GM23338 (cell line): ENCODE data around the gene TRAF3IP3. TPM values are rescaled to one million over a fixed set of nuclear protein-coding genes. Genes with fewer than 3 reads are reported as not detected.

Experiments
- ATAC-seq: fragments of 200-7000 bp; cut with Tn5 transposase; 3 replicates; pipeline ENCODE4 v1.9.1; 2020
- DNase-seq: peaks from one replicate; pipeline ENCODE4 v3.0.0-alpha.2; 2015; ENCODE audit warnings: low spot score
- H2AFZ ChIP-seq: fragments of 200-600 bp; sonication (generic); 2 replicates; pipeline ENCODE4 v1.8.0; 2016; ENCODE audit warnings: antibody characterized with exemption, mild to moderate bottlenecking, moderate library complexity
- H3F3A ChIP-seq: fragments of 200-600 bp; sonication (generic); replicated peaks from 2 replicates; pipeline ENCODE4 v1.8.0; 2017; ENCODE audit warnings: antibody characterized with exemption, mixed run types, low read depth
- H3K27ac ChIP-seq: fragments of 200-600 bp; sonication (generic); 2 replicates; pipeline ENCODE4 v1.6.1; 2016; ENCODE audit warnings: low read depth
- H3K27me3 ChIP-seq: fragments of 200-600 bp; sonication (generic); 2 replicates; pipeline ENCODE4 v1.8.0; 2016; ENCODE audit warnings: mild to moderate bottlenecking, mixed run types, moderate library complexity; ENCODE audit not compliant: insufficient read depth
- H3K36me3 ChIP-seq: fragments of 200-600 bp; sonication (generic); 2 replicates; pipeline ENCODE4 v1.8.0; 2016; ENCODE audit warnings: mild to moderate bottlenecking; ENCODE audit not compliant: insufficient read depth
- H3K4me1 ChIP-seq: fragments of 200-600 bp; sonication (generic); 2 replicates; pipeline ENCODE4 v1.8.0; 2016; ENCODE audit warnings: mild to moderate bottlenecking, moderate library complexity; ENCODE audit not compliant: insufficient read depth
- H3K4me2 ChIP-seq: fragments of 200-600 bp; sonication (generic); 2 replicates; pipeline ENCODE4 v1.7.1; 2017; ENCODE audit warnings: mixed run types
- H3K4me3 ChIP-seq: fragments of 200-600 bp; sonication (generic); 2 replicates; pipeline ENCODE4 v1.6.1; 2016; ENCODE audit warnings: mixed run types
- H3K79me2 ChIP-seq: fragments of 200-600 bp; sonication (generic); replicated peaks from 2 replicates; pipeline ENCODE4 v1.8.0; 2017; ENCODE audit warnings: mild to moderate bottlenecking; ENCODE audit not compliant: insufficient read depth
- H3K9me2 ChIP-seq: fragments of 200-600 bp; sonication (generic); 2 replicates; pipeline ENCODE4 v1.8.0; 2017; ENCODE audit not compliant: insufficient read depth
- H4K20me1 ChIP-seq: fragments of 200-600 bp; sonication (generic); replicated peaks from 2 replicates; pipeline ENCODE4 v1.8.0; 2017; ENCODE audit warnings: mild to moderate bottlenecking; ENCODE audit not compliant: insufficient read depth
- H3K27ac Mint-ChIP-seq: 2 replicates; pipeline ENCODE4 v1.8.0; 2020; ENCODE audit warnings: inconsistent platforms, mild to moderate bottlenecking, moderate library complexity, mixed read lengths
- H3K27me3 Mint-ChIP-seq: 3 replicates; pipeline ENCODE4 v1.8.0; 2022; ENCODE audit warnings: low read depth, mild to moderate bottlenecking, moderate library complexity, mixed read lengths, inconsistent platforms; ENCODE audit not compliant: insufficient read depth, poor library complexity
- H3K36me3 Mint-ChIP-seq: 3 replicates; pipeline ENCODE4 v1.8.0; 2021; ENCODE audit warnings: low read depth, mild to moderate bottlenecking, inconsistent platforms, moderate library complexity, mixed read lengths
- H3K4me1 Mint-ChIP-seq: 3 replicates; pipeline ENCODE4 v1.8.0; 2020; ENCODE audit warnings: mild to moderate bottlenecking, inconsistent platforms, mixed read lengths
- H3K4me3 Mint-ChIP-seq: 3 replicates; pipeline ENCODE4 v1.8.0; 2021; ENCODE audit warnings: moderate library complexity, mild to moderate bottlenecking, inconsistent platforms, mixed read lengths
- H3K9me3 Mint-ChIP-seq: 3 replicates; pipeline ENCODE4 v1.8.0; 2020; ENCODE audit warnings: moderate library complexity, mild to moderate bottlenecking, inconsistent platforms, mixed read lengths
- CREB1 ChIP-seq: fragments of 250-450 bp; sonication (Bioruptor Pico); IDR thresholded peaks from 2 replicates; pipeline ENCODE4 v1.5.0; 2020; ENCODE audit warnings: low read depth, mild to moderate bottlenecking, moderate library complexity
- EZH2 ChIP-seq: fragments of 200-600 bp; sonication (generic); IDR thresholded peaks from one replicate; pipeline ENCODE4 v1.8.0; 2017; ENCODE audit warnings: antibody characterized with exemption, mild to moderate bottlenecking, low read depth; ENCODE audit not compliant: unreplicated experiment
- EZH2phosphoT487 ChIP-seq: fragments of 200-600 bp; sonication (generic); IDR thresholded peaks from one replicate; pipeline ENCODE4 v1.8.1; 2018; ENCODE audit warnings: antibody characterized with exemption; ENCODE audit not compliant: unreplicated experiment
- JUNB ChIP-seq: IDR thresholded peaks from one replicate; pipeline ENCODE4 v1.6.1; 2016; ENCODE audit warnings: antibody characterized with exemption; ENCODE audit not compliant: unreplicated experiment
- NANOG ChIP-seq: IDR thresholded peaks from 2 replicates; pipeline ENCODE4 v1.6.1; 2016; ENCODE audit warnings: antibody characterized with exemption, borderline replicate concordance
- POLR2AphosphoS5 ChIP-seq: IDR thresholded peaks from 2 replicates; pipeline ENCODE4 v1.6.1; 2016; ENCODE audit warnings: antibody characterized with exemption, low read depth
- STAT1 ChIP-seq: IDR thresholded peaks from one replicate; pipeline ENCODE4 v1.6.1; 2016; ENCODE audit warnings: antibody characterized with exemption; ENCODE audit not compliant: unreplicated experiment
- ZNF114 ChIP-seq: fragments of 250-450 bp; sonication (Bioruptor Pico); IDR thresholded peaks from 2 replicates; pipeline ENCODE4 v1.5.0; 2020; ENCODE audit warnings: mild to moderate bottlenecking, moderate library complexity
- ZNF331 ChIP-seq: fragments of 250-450 bp; sonication (Bioruptor Pico); IDR thresholded peaks from 2 replicates; pipeline ENCODE4 v1.5.0; 2020; ENCODE audit warnings: low read depth, mild to moderate bottlenecking, moderate library complexity
- polyA plus RNA-seq: library from polyadenylated mRNA; unstranded; fragments of >200 nt; fragmentation: Nextera tagmentation; extraction: Ambion mirVana; gene quantifications from 2 replicates; pipeline ENCODE4 v1.2.1, GENCODE V29; 2016
- total RNA-seq: library from RNA; depleted of rRNA; stranded (reverse); fragments of >200 nt; shearing (Covaris generic); gene quantifications from 2 replicates; pipeline ENCODE4 v1.2.3, GENCODE V29; 2014
- TF ChIP-seq, protein P1 (sequence below), 2 experiments: fragments of 200-600 bp in 1 of 2; sonication (generic) in 1 of 2; conservative IDR thresholded peaks; 2 replicates each; pipeline versions ENCODE4 v1.5.1 to v1.6.1; 2016 to 2017; ENCODE audit warnings: antibody characterized with exemption in 2 of 2, low read depth in 2 of 2, mild to moderate bottlenecking in 2 of 2, moderate library complexity in 1 of 2
- TF ChIP-seq, protein P2 (sequence below): fragments of 250-450 bp; sonication (Bioruptor Pico); IDR thresholded peaks from 2 replicates; pipeline ENCODE4 v1.5.0; 2020; ENCODE audit warnings: mild to moderate bottlenecking, moderate library complexity
- TF ChIP-seq, protein P3 (sequence below): IDR thresholded peaks from 2 replicates; pipeline ENCODE4 v1.6.1; 2016; ENCODE audit warnings: antibody characterized with exemption
- TF ChIP-seq, protein P4 (sequence below): IDR thresholded peaks from one replicate; pipeline ENCODE4 v1.6.1; 2018; ENCODE audit warnings: antibody characterized with exemption; ENCODE audit not compliant: unreplicated experiment

TRAF3IP3 gene
- total and polyA plus RNA-seq, 2 experiments from 2014 or later, result not detected

DNA sequence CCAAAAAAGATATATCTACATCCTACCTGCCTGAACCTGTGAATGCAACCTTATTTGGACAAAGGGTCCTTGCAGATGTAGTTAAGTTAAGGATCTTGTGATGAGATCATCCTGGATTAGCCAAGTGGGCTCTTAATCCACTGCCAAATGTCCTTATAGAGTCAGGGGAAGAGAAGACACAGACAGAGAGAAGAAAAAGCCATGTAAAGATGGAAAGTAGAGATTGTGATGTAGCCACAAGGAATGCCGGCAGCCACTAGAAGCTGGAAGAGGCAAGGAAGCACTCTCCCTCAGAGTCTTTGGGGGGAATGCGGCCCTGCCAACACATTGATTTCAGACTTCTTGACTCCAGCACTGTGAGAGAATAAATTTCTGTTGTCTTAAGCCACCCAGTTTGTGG is 35.0 kb upstream of the TRAF3IP3 start:
- H3K4me3 ChIP-seq, result no peak overlapping the region
- no peaks in the 10 kb centered on the region for H3K4me1 Mint-ChIP-seq
- H3F3A ChIP-seq, result no peaks in the 10 kb centered on the region
- H2AFZ ChIP-seq, result no peak overlapping the region
- H3K36me3 ChIP-seq, result no peaks in the 10 kb centered on the region
- no peaks in the 10 kb centered on the region for H3K9me3 Mint-ChIP-seq
- no peaks in the 10 kb centered on the region for H3K79me2 ChIP-seq
- TF ChIP-seq ZNF114 (CRISPR knock-in tag) (no peak), EZH2phosphoT487 (no peak), EZH2 (no peak), POLR2AphosphoS5 (no peak), CREB1 (no peak), ZNF331 (CRISPR knock-in tag) (no peak), STAT1 (no peak), JUNB (no peak), NANOG (no peak)
- TF ChIP-seq, protein P1, sequence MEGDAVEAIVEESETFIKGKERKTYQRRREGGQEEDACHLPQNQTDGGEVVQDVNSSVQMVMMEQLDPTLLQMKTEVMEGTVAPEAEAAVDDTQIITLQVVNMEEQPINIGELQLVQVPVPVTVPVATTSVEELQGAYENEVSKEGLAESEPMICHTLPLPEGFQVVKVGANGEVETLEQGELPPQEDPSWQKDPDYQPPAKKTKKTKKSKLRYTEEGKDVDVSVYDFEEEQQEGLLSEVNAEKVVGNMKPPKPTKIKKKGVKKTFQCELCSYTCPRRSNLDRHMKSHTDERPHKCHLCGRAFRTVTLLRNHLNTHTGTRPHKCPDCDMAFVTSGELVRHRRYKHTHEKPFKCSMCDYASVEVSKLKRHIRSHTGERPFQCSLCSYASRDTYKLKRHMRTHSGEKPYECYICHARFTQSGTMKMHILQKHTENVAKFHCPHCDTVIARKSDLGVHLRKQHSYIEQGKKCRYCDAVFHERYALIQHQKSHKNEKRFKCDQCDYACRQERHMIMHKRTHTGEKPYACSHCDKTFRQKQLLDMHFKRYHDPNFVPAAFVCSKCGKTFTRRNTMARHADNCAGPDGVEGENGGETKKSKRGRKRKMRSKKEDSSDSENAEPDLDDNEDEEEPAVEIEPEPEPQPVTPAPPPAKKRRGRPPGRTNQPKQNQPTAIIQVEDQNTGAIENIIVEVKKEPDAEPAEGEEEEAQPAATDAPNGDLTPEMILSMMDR (conservative IDR thresholded peaks at IDR 0.05; ENCODE audit: low read depth in 2 of 2), result no peak
- TF ChIP-seq, protein P2, sequence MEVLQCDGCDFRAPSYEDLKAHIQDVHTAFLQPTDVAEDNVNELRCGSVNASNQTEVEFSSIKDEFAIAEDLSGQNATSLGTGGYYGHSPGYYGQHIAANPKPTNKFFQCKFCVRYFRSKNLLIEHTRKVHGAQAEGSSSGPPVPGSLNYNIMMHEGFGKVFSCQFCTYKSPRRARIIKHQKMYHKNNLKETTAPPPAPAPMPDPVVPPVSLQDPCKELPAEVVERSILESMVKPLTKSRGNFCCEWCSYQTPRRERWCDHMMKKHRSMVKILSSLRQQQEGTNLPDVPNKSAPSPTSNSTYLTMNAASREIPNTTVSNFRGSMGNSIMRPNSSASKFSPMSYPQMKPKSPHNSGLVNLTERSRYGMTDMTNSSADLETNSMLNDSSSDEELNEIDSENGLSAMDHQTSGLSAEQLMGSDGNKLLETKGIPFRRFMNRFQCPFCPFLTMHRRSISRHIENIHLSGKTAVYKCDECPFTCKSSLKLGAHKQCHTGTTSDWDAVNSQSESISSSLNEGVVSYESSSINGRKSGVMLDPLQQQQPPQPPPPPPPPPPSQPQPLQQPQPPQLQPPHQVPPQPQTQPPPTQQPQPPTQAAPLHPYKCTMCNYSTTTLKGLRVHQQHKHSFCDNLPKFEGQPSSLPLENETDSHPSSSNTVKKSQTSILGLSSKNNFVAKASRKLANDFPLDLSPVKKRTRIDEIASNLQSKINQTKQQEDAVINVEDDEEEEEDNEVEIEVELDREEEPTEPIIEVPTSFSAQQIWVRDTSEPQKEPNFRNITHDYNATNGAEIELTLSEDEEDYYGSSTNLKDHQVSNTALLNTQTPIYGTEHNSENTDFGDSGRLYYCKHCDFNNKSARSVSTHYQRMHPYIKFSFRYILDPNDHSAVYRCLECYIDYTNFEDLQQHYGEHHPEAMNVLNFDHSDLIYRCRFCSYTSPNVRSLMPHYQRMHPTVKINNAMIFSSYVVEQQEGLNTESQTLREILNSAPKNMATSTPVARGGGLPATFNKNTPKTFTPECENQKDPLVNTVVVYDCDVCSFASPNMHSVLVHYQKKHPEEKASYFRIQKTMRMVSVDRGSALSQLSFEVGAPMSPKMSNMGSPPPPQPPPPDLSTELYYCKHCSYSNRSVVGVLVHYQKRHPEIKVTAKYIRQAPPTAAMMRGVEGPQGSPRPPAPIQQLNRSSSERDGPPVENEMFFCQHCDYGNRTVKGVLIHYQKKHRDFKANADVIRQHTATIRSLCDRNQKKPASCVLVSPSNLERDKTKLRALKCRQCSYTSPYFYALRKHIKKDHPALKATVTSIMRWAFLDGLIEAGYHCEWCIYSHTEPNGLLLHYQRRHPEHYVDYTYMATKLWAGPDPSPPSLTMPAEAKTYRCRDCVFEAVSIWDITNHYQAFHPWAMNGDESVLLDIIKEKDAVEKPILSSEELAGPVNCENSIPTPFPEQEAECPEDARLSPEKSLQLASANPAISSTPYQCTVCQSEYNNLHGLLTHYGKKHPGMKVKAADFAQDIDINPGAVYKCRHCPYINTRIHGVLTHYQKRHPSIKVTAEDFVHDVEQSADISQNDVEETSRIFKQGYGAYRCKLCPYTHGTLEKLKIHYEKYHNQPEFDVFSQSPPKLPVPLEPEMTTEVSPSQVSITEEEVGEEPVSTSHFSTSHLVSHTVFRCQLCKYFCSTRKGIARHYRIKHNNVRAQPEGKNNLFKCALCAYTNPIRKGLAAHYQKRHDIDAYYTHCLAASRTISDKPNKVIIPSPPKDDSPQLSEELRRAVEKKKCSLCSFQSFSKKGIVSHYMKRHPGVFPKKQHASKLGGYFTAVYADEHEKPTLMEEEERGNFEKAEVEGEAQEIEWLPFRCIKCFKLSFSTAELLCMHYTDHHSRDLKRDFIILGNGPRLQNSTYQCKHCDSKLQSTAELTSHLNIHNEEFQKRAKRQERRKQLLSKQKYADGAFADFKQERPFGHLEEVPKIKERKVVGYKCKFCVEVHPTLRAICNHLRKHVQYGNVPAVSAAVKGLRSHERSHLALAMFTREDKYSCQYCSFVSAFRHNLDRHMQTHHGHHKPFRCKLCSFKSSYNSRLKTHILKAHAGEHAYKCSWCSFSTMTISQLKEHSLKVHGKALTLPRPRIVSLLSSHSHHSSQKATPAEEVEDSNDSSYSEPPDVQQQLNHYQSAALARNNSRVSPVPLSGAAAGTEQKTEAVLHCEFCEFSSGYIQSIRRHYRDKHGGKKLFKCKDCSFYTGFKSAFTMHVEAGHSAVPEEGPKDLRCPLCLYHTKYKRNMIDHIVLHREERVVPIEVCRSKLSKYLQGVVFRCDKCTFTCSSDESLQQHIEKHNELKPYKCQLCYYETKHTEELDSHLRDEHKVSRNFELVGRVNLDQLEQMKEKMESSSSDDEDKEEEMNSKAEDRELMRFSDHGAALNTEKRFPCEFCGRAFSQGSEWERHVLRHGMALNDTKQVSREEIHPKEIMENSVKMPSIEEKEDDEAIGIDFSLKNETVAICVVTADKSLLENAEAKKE, result no peak
- TF ChIP-seq, protein P3, sequence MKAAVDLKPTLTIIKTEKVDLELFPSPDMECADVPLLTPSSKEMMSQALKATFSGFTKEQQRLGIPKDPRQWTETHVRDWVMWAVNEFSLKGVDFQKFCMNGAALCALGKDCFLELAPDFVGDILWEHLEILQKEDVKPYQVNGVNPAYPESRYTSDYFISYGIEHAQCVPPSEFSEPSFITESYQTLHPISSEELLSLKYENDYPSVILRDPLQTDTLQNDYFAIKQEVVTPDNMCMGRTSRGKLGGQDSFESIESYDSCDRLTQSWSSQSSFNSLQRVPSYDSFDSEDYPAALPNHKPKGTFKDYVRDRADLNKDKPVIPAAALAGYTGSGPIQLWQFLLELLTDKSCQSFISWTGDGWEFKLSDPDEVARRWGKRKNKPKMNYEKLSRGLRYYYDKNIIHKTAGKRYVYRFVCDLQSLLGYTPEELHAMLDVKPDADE, result no peak
- TF ChIP-seq, protein P4, sequence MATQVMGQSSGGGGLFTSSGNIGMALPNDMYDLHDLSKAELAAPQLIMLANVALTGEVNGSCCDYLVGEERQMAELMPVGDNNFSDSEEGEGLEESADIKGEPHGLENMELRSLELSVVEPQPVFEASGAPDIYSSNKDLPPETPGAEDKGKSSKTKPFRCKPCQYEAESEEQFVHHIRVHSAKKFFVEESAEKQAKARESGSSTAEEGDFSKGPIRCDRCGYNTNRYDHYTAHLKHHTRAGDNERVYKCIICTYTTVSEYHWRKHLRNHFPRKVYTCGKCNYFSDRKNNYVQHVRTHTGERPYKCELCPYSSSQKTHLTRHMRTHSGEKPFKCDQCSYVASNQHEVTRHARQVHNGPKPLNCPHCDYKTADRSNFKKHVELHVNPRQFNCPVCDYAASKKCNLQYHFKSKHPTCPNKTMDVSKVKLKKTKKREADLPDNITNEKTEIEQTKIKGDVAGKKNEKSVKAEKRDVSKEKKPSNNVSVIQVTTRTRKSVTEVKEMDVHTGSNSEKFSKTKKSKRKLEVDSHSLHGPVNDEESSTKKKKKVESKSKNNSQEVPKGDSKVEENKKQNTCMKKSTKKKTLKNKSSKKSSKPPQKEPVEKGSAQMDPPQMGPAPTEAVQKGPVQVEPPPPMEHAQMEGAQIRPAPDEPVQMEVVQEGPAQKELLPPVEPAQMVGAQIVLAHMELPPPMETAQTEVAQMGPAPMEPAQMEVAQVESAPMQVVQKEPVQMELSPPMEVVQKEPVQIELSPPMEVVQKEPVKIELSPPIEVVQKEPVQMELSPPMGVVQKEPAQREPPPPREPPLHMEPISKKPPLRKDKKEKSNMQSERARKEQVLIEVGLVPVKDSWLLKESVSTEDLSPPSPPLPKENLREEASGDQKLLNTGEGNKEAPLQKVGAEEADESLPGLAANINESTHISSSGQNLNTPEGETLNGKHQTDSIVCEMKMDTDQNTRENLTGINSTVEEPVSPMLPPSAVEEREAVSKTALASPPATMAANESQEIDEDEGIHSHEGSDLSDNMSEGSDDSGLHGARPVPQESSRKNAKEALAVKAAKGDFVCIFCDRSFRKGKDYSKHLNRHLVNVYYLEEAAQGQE, result no peak
- DNase-seq (no peak), ATAC-seq (no peak)
- no peak overlapping the region for H3K4me2 ChIP-seq
- H3K27ac ChIP-seq, result no peak overlapping the region
- no peaks in the 10 kb centered on the region for H3K27me3 ChIP-seq
- no peaks in the 10 kb centered on the region for H3K4me1 ChIP-seq
- no peaks in the 10 kb centered on the region for H3K27me3 Mint-ChIP-seq
- no peak overlapping the region for H3K4me3 Mint-ChIP-seq
- no peak overlapping the region for H3K27ac Mint-ChIP-seq
- peaks cover 6% of the 10 kb centered on the region; the same call in 1 of the 2 replicates for H3K9me2 ChIP-seq
- no peaks in the 10 kb centered on the region for H4K20me1 ChIP-seq
- no peaks in the 10 kb centered on the region for H3K36me3 Mint-ChIP-seq
